Hepatocyte (in vitro differentiated cells): ENCODE measurements around the gene NID1. TPM values are rescaled to one million over a fixed set of nuclear protein-coding genes. Genes with fewer than 3 reads are reported as not detected.
A peak's percentile ranks its signal among the peaks of the same experiment; 100 is the strongest.

Experiments used
- DNase-seq: peaks from one replicate; pipeline ENCODE4 v3.0.0-alpha.2; 2016; ENCODE audit warnings: low spot score
- H2AFZ ChIP-seq: fragments of 200-600 bp; sonication (generic); 2 replicates; pipeline ENCODE4 v1.6.0; 2016; ENCODE audit warnings: antibody characterized with exemption, mild to moderate bottlenecking
- H3K27ac ChIP-seq: fragments of 200-600 bp; sonication (generic); 2 replicates; pipeline ENCODE4 v1.5.1; 2016; ENCODE audit warnings: mild to moderate bottlenecking
- H3K27me3 ChIP-seq: fragments of 200-600 bp; sonication (generic); 2 replicates; pipeline ENCODE4 v1.6.1; 2016
- H3K36me3 ChIP-seq: fragments of 200-600 bp; sonication (generic); replicated peaks from 2 replicates; pipeline ENCODE4 v1.5.1; 2016; ENCODE audit warnings: low read depth; ENCODE audit not compliant: insufficient read depth
- H3K4me1 ChIP-seq: fragments of 200-600 bp; sonication (generic); 2 replicates; pipeline ENCODE4 v1.5.1; 2016; ENCODE audit warnings: mild to moderate bottlenecking, moderate library complexity; ENCODE audit not compliant: insufficient read depth
- H3K4me2 ChIP-seq: fragments of 200-600 bp; sonication (generic); 2 replicates; pipeline ENCODE4 v1.6.0; 2016
- H3K4me3 ChIP-seq: fragments of 200-600 bp; sonication (generic); 2 replicates; pipeline ENCODE4 v1.5.1; 2016; ENCODE audit warnings: mild to moderate bottlenecking
- H3K79me2 ChIP-seq: fragments of 200-600 bp; sonication (generic); 2 replicates; pipeline ENCODE4 v1.6.0; 2017; ENCODE audit warnings: mild to moderate bottlenecking
- H3K9me2 ChIP-seq: fragments of 200-600 bp; sonication (generic); replicated peaks from 2 replicates; pipeline ENCODE4 v1.6.0; 2017; ENCODE audit warnings: mild to moderate bottlenecking; ENCODE audit not compliant: insufficient read depth
- H3K9me3 ChIP-seq: fragments of 200-600 bp; sonication (generic); 2 replicates; pipeline ENCODE4 v1.5.1; 2016; ENCODE audit warnings: low read depth, mild to moderate bottlenecking
- H4K20me1 ChIP-seq: fragments of 200-600 bp; sonication (generic); 2 replicates; pipeline ENCODE4 v1.6.0; 2016; ENCODE audit warnings: mild to moderate bottlenecking; ENCODE audit not compliant: insufficient read depth, poor library complexity, severe bottlenecking
- CTCF ChIP-seq: fragments of 200-600 bp; sonication (generic); IDR thresholded peaks from 2 replicates; pipeline ENCODE4 v1.5.1; 2016; ENCODE audit warnings: antibody characterized with exemption, mild to moderate bottlenecking; ENCODE audit not compliant: poor library complexity
- EZH2 ChIP-seq: fragments of 200-600 bp; sonication (generic); IDR thresholded peaks from 2 replicates; pipeline ENCODE4 v1.6.1; 2016; ENCODE audit warnings: antibody characterized with exemption, mild to moderate bottlenecking, borderline replicate concordance
- EZH2phosphoT487 ChIP-seq: fragments of 200-600 bp; sonication (generic); IDR thresholded peaks from one replicate; pipeline ENCODE4 v1.6.1; 2018; ENCODE audit warnings: antibody characterized with exemption, mild to moderate bottlenecking, low read depth, moderate library complexity; ENCODE audit not compliant: unreplicated experiment, severe bottlenecking
- WGBS: methylation state at CpG from one replicate; pipeline ENCODE4 v1.1.6; 2016; ENCODE audit warnings: low lambda C conversion rate; ENCODE audit errors: missing lambda C conversion rate; 5-methylcytosine and 5-hydroxymethylcytosine counted together
- polyA plus RNA-seq: library from polyadenylated mRNA; unstranded; fragments of >200 nt; fragmentation: Nextera tagmentation; extraction: Ambion mirVana; gene quantifications from 2 replicates; pipeline ENCODE4 v1.2.1, GENCODE V29; 2016
- total RNA-seq: library from RNA; depleted of rRNA; stranded (reverse); fragments of >200 nt; gene quantifications from 2 replicates; pipeline ENCODE4 v1.2.3, GENCODE V29; 2014

NID1 gene
- total and polyA plus RNA-seq, 2 experiments from 2014 or later = 53.8 to 72.8 TPM

GRCh38 chr1:235948774-235949427 is 116.0 kb downstream of the NID1 start:
- H2AFZ ChIP-seq = no peak overlapping the region
- no peaks in the 10 kb centered on the region for H3K79me2 ChIP-seq
- H3K4me3 ChIP-seq = no peak overlapping the region
- no peaks in the 10 kb centered on the region for H3K36me3 ChIP-seq
- H3K9me3 ChIP-seq = no peaks in the 10 kb centered on the region
- 96% methylated on average over 4 of the region's 4 CpGs for WGBS
- no peak for DNase-seq
- H3K27me3 ChIP-seq = no peaks in the 10 kb centered on the region
- H3K4me2 ChIP-seq = no peak overlapping the region
- no peak overlapping the region for H3K27ac ChIP-seq
- no peaks in the 10 kb centered on the region for H3K4me1 ChIP-seq
- H4K20me1 ChIP-seq = no peaks in the 10 kb centered on the region
- H3K9me2 ChIP-seq = no peaks in the 10 kb centered on the region
- no peak for TF ChIP-seq EZH2
- TF ChIP-seq EZH2phosphoT487 = no peak

GRCh38 chr1:235947989-235948388 is 116.9 kb downstream of the NID1 start:
- no peak overlapping the region for H3K4me2 ChIP-seq
- no peak overlapping the region for H2AFZ ChIP-seq
- no peaks in the 10 kb centered on the region for H3K4me1 ChIP-seq
- DNase-seq = no peak
- no peak for TF ChIP-seq EZH2phosphoT487
- no peak for TF ChIP-seq CTCF
- TF ChIP-seq EZH2 = no peak
- no peaks in the 10 kb centered on the region for H3K9me3 ChIP-seq
- no peaks in the 10 kb centered on the region for H3K9me2 ChIP-seq
- no peaks in the 10 kb centered on the region for H4K20me1 ChIP-seq
- H3K79me2 ChIP-seq = no peaks in the 10 kb centered on the region
- H3K4me3 ChIP-seq = no peak overlapping the region
- H3K27me3 ChIP-seq = no peaks in the 10 kb centered on the region
- H3K27ac ChIP-seq = no peak overlapping the region
- H3K36me3 ChIP-seq = no peaks in the 10 kb centered on the region
- WGBS = 67% methylated on average over 7 of the region's 7 CpGs

- H3K4me3 ChIP-seq = no peak overlapping the region
- H3K4me1 ChIP-seq = no peaks in the 10 kb centered on the region
- no peaks in the 10 kb centered on the region for H3K9me2 ChIP-seq
- TF ChIP-seq EZH2phosphoT487 = no peak
- no peak for TF ChIP-seq EZH2
- no peak for TF ChIP-seq CTCF
- H2AFZ ChIP-seq = no peak overlapping the region
- H3K79me2 ChIP-seq = no peaks in the 10 kb centered on the region
- no peaks in the 10 kb centered on the region for H3K27me3 ChIP-seq
- H3K9me3 ChIP-seq = no peaks in the 10 kb centered on the region
- H3K27ac ChIP-seq = no peak overlapping the region
- no peak for DNase-seq
- H4K20me1 ChIP-seq = no peaks in the 10 kb centered on the region
- WGBS = 89% methylated on average over 5 of the region's 5 CpGs
- no peak overlapping the region for H3K4me2 ChIP-seq
- H3K36me3 ChIP-seq = no peaks in the 10 kb centered on the region
Measured at GRCh38 chr1:235946571-235946981, 118.3 kb downstream of the NID1 start.

GRCh38 chr1:235945775-235946570 is 118.9 kb downstream of the NID1 start:
- WGBS = 94% methylated on average over 15 of the region's 15 CpGs
- no peak overlapping the region for H3K4me3 ChIP-seq
- no peaks in the 10 kb centered on the region for H4K20me1 ChIP-seq
- H3K79me2 ChIP-seq = no peaks in the 10 kb centered on the region
- H3K27ac ChIP-seq = no peak overlapping the region
- no peak overlapping the region for H3K4me2 ChIP-seq
- peak; percentile 24 for DNase-seq
- no peaks in the 10 kb centered on the region for H3K9me3 ChIP-seq
- TF ChIP-seq EZH2phosphoT487 (no peak), EZH2 (no peak), CTCF (no peak)
- H3K9me2 ChIP-seq = no peaks in the 10 kb centered on the region
- no peaks in the 10 kb centered on the region for H3K36me3 ChIP-seq
- H3K4me1 ChIP-seq = no peaks in the 10 kb centered on the region
- H3K27me3 ChIP-seq = no peaks in the 10 kb centered on the region
- H2AFZ ChIP-seq = no peak overlapping the region
